ENCODE measurements around the gene GEMIN2.

GRCh38 chr14:39097159-39097558 is 17.0 kb upstream of the GEMIN2 start:
- TF ChIP-seq CTCF (IDR thresholded peaks at IDR 0.05) (no peak), MXI1 (IDR thresholded peaks at IDR 0.05; ENCODE audit: low read depth, low read length) (no peak), TCF12 (IDR thresholded peaks at IDR 0.05) (no peak), FOXJ3 (CRISPR knock-in tag; IDR thresholded peaks at IDR 0.05) (no peak), TEAD4 (IDR thresholded peaks at IDR 0.05; ENCODE audit: borderline replicate concordance, insufficient read depth) (no peak), GABPA (IDR thresholded peaks at IDR 0.05; ENCODE audit: low read depth) (no peak), EP300 (IDR thresholded peaks at IDR 0.05; ENCODE audit: borderline replicate concordance in 1 of 2, low read depth in 1 of 2, low read length in 1 of 2) (no peak), POLR2AphosphoS5 (IDR thresholded peaks at IDR 0.05; ENCODE audit: low read depth, low read length) (no peak), SMC3 (IDR thresholded peaks at IDR 0.05; ENCODE audit: low read depth, low read length) (no peak)

Data from SK-N-SH (cell line).